ENCODE results near the gene DDX10.

Gene DDX10

DNA sequence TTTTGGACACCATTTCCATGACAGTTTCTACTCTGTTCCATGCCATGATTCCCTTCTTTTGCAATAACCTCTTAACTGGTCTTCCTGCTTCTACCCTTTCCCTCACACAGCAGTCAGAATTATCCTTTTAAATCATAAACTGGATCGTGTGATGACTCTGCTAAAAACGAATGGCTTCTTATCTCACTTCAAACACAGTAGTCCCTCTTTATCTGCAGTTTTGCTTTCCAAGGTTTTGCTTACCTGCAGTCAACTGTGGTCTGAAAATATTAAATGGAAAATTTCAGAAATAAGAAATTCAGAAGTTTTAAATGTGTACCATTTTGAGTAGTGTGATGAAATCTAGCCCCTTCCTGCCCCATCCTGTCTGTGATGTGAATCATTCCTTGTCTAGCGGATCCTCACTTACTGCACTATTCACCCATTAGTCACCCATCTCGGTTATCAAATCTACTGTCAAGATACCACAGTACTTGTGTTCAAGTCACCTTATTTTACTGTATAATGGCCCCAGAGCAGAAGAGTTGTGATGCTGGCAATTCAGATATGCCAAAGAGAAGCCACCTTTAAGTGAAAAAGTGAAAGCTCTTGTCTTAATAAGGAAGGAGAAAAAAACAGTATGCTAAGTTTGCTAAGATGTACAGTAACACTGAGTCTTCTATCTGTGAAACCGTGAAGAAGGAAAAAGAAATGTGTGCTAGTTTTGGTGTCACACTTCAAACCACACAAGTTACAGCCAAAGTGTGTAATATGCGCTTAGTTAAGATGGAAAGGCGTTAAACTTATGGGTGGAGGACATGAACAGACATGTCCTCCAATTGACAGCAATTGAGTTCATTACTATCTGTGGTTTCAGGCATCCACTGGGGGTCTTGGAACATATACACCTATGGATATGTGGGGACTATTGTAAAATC is 283.0 kb downstream of the DDX10 start:
- no peak for DNase-seq

- no peak for DNase-seq
These were observed 293.7 kb downstream of the DDX10 start for GRCh38 chr11:108958368-108959104.

GRCh38 chr11:108959105-108959761 is 294.4 kb downstream of the DDX10 start:
- DNase-seq = no peak

DNA sequence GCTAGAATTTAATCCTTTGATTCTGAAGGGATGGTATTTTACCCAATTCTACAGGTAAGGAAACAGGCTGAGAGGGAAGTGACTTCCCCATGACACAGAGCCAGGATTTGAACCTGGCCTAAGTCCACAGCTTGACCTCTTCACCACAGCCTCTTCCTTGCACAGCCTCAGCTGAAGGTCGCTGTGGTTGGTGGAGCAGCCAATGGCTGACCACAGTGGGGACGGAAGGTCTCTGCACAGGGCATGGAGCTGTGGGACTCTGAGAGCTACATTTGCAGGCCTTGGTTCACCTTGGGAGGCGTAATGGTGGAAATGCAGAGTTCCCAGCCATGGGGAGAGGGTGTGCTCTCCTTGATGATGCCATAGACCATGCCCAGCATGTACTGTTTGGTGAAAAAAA is 295.0 kb downstream of the DDX10 start:
- no peak for DNase-seq

DNA sequence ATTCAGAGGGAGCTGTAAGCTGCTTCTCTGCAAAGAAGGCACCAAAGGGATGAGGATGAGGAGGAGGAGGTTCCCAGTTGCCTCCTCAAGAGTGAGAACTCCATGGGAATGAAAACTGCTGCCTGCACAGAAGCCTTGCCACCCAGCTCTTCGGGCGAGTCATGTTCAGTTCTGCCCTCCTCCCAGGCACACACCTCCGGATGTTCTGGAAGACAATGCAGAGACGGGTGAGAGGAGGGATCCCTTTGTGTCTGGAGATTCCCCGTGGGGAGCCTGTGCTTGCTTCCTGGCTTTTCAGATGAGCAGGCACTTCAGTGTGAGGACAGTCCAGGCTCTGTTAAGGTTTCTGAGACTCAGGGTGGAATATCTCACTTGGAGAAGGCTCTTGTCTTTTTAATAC is 295.6 kb downstream of the DDX10 start:
- no peak for DNase-seq

GRCh38 chr11:108961095-108961494 is 296.2 kb downstream of the DDX10 start:
- no peak for DNase-seq

- DNase-seq = no peak
These were observed 298.2 kb downstream of the DDX10 start for GRCh38 chr11:108963118-108963517.

DNA sequence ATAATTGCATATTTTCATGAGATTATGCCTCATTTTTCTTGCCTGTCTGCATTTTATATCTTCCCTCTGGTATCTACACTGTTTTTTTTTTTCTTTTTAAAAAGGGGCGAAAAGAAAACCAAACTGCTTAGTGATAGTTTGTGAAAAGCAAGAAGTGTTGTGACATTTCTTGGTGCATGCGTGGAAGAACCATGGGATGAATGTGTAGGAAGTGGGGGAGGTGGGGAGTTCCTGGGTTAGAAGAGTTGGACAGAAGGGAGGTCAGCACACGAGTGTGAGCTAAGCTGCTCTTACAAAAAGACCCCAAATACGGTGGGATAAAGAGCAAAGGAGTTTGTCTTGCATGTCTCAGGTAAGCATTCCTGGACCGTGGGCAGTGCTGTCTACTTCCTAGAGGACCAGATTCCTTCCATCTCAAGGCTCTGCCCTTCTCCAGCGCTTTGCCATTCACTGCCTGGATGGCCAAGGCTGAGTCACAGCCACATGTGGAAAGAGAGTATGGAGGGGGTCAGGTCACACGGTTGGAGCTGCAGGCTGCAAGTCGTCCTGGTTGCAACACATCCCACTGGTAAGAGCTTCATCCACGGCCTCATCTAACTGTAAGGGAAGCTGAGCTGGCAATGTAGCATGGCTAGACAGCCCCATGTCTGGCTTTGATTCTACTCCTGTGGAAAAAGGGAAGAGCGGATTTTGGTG is 300.6 kb downstream of the DDX10 start:
- no peak for DNase-seq

- DNase-seq = no peak
These were observed 301.3 kb downstream of the DDX10 start for GRCh38 chr11:108966206-108966605.

DNA sequence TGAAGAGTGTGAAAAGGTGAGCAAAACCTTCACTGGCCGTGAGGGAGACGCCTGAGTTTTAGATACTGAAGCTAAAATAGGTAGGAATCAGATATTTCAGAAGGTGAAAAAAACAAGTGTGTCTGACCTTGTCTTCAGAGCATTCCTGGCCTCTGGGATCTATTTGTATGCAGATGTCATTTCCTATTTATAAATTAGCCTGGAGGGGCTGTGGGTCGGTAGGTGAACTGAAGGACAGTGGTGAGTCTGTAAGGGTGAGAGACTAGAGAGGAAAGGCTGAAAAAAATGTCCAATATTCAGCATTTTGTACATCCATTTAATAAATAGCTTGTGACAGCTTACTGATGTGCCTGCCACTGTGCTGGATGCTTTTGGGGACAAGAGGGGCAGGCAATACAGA is 302.1 kb downstream of the DDX10 start:
- no peak for DNase-seq

DNA sequence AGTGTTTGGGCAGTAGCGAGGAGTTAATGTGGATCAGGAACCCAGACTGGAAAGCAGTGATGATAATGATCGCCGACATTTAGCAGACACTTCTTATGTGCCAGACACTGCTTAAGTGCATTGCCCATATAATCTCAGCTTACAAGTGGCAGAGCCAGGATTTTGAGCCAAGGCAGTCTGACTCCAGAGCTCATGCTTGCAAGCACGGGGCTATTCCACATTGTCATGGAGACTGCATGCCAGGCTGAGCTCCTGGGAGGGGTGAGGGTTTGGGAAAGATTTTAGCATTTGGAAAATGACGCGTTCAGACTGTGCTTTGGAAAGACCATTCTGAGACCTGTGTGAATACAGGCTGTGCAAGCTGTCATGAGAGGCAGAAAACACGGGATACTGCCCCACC is 302.7 kb downstream of the DDX10 start:
- DNase-seq = no peak

DNA sequence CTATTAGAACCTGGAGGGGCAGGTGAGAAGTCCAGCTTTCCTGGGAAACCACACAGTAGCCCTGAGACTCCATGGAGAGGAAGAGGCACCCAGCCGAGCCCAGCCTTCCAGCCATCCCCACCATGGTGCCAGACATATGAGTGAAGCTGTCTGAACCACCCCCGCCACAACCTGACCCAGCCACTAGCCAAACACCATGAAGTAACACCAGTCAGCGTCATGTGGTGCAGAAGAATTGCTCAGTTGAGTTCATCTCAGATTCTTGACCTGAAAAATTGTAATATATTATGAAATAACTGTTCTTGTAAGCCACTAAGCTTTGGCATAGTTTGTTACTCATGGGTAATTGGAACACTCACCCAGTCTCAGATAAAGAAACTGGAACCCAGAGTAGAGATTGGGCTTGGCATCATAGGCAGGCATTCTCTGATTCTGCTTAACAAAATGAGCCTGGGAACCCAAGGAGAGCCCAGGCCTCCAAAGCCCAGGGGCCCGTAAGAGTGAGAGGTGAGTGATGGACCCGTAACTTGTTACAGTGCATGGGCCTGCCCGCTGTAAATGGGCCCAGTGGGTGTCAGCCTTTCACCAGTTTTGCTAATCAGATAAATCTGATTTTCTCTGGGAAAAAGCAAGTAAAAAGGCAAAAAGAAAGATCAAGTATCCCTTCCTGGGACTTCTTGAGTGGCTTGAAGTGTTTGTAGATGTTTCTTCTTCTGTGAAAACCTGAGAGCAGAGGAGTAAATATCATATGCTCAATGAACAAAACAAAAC is 305.5 kb downstream of the DDX10 start:
- no peak for DNase-seq

DNA sequence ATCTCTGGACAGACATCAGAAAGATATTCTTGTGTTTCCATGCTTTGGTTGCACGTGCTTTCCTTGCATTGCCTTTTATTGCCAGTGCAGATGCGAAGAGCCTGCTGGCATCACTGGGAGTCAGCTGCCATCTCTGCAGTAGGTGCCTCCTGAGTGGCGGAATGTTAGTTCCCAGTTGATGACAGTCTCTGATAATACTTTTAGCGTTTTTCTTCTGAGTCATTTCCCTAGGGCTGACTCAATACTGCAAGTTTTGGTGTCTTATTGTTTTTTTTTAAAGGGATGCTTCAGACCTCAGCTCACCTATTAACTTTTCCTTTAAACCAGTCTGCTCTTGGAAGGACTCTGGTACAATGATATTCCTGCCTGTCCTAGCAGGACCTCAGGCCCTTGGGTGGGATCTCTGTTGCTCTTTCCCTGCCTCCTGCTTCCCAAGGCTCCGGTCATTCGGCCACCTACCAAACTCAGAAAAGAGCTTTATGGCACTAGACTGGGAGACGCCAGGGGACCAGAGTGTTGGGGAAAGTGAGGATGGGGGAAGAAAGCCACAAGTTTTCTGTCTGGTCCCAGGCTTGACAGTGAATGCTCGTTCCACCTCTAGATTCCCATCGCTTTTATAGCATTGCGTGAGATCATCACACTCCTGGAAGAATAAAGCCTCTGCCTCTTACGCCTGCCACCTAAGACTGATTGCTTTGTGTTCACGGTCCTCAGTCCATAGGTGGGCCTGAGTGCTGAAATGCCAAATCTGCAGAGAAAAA is 308.7 kb downstream of the DDX10 start:
- no peak for DNase-seq

DNA sequence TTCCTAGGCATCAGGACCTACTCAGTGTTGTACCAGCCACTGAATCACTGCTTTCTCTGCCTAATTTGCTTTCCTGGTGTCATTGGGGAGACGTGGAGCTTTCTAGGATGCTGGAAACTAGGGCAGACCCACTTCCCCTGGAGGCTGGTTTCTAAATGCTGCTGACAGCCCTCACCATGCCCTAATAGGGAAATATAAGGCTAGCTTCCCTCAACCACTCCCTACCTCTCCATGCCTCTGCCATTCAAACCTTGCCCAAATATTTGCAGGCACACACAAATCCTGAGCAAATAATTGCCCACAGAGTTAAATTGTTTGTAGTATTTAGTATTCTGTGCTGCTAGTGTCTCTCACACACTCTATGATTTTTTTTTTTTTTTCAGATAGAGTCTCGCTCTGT is 310.2 kb downstream of the DDX10 start:
- DNase-seq = peak; percentile 53

- DNase-seq = peak; percentile 59
These were observed 310.8 kb downstream of the DDX10 start for GRCh38 chr11:108975641-108976071.

GRCh38 chr11:108983636-108984420 is 319.0 kb downstream of the DDX10 start:
- DNase-seq = no peak

- no peak for DNase-seq
These were observed 319.7 kb downstream of the DDX10 start for GRCh38 chr11:108984523-108984922.

DNA sequence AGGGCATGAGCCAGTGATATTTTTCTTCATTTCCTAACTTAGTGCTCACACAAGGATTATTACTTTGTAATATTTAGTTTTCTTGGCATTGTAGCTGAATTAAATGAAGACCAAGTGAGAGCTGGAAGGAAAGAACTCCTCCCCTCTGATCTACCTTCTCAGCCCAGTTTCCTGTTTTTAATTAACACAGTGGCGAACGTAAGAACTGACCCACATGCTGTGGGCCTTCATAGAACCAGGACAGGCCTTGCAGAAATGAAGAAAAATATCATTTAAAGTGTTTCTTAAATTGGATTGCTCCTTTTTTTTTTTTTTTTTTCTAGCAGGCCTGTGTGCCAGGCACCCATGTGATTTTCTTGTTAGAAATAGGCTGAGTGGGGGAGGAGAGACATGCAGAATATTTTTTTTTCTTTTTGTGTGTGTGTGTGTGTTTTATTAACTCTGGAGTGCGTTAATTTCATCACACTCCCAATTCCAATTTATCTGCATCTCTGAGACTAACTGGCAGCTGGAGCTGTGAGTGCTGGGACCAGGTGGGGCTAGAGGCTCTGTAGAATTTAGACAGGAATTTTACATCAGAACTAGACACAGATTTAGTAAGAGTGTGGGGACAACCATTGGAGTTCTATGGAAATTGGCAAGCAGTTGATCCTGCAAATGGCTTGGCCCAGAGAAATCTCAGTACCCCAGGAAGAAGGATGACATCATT is 320.5 kb downstream of the DDX10 start:
- DNase-seq = no peak

DNA sequence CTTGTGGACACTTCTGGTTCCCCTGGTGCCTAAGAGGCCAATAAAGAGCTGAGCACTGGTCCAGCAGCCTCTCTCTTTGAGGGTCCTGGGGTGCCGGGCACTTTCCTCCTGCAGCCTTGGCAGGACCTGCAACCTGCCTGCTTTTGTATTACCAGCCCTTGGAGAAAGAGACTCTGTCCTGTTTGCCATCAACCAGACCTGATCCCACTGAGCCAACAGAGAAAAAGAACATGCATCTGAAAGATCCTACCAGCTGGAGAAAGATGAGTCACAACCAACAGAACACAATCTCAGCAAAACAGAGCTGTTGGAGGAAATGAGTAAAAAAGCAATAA is 321.0 kb downstream of the DDX10 start:
- no peak for DNase-seq
